ENCODE data around the gene PDE6C.

The PDE6C gene

GRCh38 chr10:93579985-93580711 lies 32.2 kb upstream of the PDE6C start:
- no peak overlapping the region for H3K4me3 ChIP-seq (ENCODE audit: low read depth, low read length)
- TF ChIP-seq, protein P1, sequence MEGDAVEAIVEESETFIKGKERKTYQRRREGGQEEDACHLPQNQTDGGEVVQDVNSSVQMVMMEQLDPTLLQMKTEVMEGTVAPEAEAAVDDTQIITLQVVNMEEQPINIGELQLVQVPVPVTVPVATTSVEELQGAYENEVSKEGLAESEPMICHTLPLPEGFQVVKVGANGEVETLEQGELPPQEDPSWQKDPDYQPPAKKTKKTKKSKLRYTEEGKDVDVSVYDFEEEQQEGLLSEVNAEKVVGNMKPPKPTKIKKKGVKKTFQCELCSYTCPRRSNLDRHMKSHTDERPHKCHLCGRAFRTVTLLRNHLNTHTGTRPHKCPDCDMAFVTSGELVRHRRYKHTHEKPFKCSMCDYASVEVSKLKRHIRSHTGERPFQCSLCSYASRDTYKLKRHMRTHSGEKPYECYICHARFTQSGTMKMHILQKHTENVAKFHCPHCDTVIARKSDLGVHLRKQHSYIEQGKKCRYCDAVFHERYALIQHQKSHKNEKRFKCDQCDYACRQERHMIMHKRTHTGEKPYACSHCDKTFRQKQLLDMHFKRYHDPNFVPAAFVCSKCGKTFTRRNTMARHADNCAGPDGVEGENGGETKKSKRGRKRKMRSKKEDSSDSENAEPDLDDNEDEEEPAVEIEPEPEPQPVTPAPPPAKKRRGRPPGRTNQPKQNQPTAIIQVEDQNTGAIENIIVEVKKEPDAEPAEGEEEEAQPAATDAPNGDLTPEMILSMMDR (IDR thresholded peaks at IDR 0.05; ENCODE audit: insufficient read depth, low read depth, low read length, missing control alignments): no peak
- DNase-seq (ENCODE audit: low read depth): no peak

- TF ChIP-seq, protein P1 (IDR thresholded peaks at IDR 0.05; ENCODE audit: insufficient read depth, low read depth, low read length, missing control alignments): no peak
- H3K4me3 ChIP-seq (ENCODE audit: low read depth, low read length): no peak overlapping the region
- DNase-seq (ENCODE audit: low read depth): no peak
These were observed 31.5 kb upstream of the PDE6C start for GRCh38 chr10:93580828-93581227.

- TF ChIP-seq, protein P1 (IDR thresholded peaks at IDR 0.05; ENCODE audit: insufficient read depth, low read depth, low read length, missing control alignments): no peak
- DNase-seq (ENCODE audit: low read depth): no peak
These were observed 27.9 kb upstream of the PDE6C start for GRCh38 chr10:93584445-93584844.

GRCh38 chr10:93589648-93590562 lies 22.4 kb upstream of the PDE6C start:
- no peak overlapping the region for H3K4me3 ChIP-seq (ENCODE audit: low read depth, low read length)
- no peak for DNase-seq (ENCODE audit: low read depth)
- TF ChIP-seq, protein P1 (IDR thresholded peaks at IDR 0.05; ENCODE audit: insufficient read depth, low read depth, low read length, missing control alignments): no peak

More at GRCh38 chr10:93584445-93584844, 27.9 kb upstream of the PDE6C start:
- H3K4me3 ChIP-seq (ENCODE audit: low read depth, low read length): no peak overlapping the region

GRCh38 chr10:93590638-93591037 lies 21.7 kb upstream of the PDE6C start:
- TF ChIP-seq, protein P1 (IDR thresholded peaks at IDR 0.05; ENCODE audit: insufficient read depth, low read depth, low read length, missing control alignments): no peak
- DNase-seq (ENCODE audit: low read depth): no peak
- no peak overlapping the region for H3K4me3 ChIP-seq (ENCODE audit: low read depth, low read length)

DNA sequence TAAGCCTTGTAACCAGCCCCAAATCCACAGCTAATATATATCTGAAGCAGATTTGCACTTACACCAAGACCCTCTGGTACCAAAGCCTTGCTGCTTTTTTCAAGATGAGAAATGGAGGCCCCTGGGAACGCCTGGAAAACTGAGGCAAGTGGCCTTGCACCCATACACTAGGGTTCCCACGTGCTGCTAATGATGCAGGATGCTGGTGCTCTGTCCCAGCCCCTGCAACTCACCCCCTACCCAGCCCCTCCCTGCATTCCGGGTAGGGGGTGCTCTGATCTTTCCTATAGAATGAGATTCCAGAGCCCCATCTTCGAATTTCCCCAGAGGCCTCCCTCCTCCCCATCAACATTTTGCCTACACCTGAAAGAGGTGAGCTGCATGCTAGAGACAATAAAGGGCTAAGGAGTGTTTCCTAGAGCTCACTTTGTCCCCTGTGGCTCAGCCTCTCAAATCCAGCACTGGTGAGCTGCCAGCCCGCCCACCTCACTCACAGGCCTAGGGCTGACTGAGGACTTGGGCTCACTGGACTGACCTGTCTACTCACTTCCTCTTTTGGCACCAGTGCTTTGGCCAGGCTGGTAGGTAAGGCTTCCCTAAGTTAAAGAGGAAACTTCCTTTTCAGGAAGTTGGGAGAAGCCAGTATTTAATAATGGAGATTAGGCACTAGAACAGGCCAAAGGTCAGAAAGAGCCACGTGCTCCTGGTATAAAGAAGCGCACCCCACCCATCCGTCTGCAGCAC lies 21.1 kb upstream of the PDE6C start:
- TF ChIP-seq, protein P1 (IDR thresholded peaks at IDR 0.05; ENCODE audit: insufficient read depth, low read depth, low read length, missing control alignments): no peak
- no peak for DNase-seq (ENCODE audit: low read depth)

More for the DNA sequence above, 21.1 kb upstream of the PDE6C start:
- H3K4me3 ChIP-seq (ENCODE audit: low read depth, low read length): no peak overlapping the region
